HG03558 (cell line): ENCODE measurements around the gene CD2BP2.
"Not testable (repeated sequence)": the region's sequence is repeated elsewhere in the genome, so short reads cannot be mapped to it uniquely, and the experiment has no call there.

Source experiments
- ATAC-seq: cut with Tn5 transposase; IDR thresholded peaks from one replicate; pipeline ENCODE4 v1.9.1; 2021; ENCODE audit warnings: moderate number of reproducible peaks; ENCODE audit not compliant: unreplicated experiment; ENCODE audit errors: extremely low read depth

Gene CD2BP2

DNA sequence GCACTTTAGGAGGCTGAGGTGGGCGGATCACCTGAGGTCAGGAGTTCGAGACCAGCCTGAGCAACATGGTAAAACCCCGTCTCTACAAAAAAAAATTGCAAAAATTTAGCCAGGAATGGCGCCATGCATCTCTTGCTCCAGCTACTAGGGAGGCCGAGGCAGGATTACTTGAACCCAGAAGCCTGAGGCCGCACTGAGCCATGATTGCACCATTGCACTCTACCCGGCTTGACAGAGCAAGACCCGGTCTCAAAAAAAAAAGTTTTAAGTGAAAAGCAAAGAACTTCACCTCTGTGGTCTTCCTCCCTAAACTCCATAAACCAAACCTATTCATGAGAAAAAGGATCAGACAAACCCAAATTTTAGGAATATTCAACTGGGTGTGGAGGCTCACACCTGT is 7.0 kb downstream of the CD2BP2 start:
- ATAC-seq: no peak

DNA sequence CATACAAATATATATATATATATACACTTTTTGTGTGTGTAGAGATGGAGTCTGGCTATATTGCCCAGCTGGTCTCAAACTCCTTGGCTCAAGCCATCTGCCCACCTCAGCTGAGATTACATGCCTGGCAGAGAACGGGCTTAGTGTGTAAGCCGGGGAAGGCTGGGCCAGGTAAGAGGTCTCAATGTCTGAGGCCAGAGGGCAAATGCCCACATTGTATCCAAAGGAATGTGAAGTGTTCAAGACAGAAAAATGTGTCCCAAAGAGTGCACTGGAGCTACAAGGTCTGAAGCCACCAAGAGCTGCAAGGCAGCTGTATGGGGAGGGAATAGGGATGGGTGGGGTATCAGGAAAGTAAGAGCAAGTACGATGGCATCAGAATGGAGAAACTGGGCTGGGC is 8.8 kb downstream of the CD2BP2 start:
- no peak for ATAC-seq

DNA sequence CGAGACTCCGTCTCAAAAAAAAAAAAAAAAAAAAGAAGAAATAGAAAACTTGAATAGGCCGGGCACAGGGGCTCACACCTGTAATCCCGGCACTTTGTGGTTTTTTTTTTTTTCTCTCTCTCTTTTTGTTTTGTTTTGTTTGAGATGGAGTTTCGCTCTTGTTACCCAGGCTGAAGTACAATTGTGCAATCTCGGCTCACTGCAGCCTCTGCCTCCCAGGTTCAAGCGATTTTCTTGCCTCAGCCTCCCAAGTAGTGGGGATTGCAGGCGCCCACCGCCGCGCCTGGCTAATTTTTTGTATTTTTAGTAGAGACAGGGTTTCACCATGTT is 11.7 kb downstream of the CD2BP2 start:
- not testable (repeated sequence) for ATAC-seq

DNA sequence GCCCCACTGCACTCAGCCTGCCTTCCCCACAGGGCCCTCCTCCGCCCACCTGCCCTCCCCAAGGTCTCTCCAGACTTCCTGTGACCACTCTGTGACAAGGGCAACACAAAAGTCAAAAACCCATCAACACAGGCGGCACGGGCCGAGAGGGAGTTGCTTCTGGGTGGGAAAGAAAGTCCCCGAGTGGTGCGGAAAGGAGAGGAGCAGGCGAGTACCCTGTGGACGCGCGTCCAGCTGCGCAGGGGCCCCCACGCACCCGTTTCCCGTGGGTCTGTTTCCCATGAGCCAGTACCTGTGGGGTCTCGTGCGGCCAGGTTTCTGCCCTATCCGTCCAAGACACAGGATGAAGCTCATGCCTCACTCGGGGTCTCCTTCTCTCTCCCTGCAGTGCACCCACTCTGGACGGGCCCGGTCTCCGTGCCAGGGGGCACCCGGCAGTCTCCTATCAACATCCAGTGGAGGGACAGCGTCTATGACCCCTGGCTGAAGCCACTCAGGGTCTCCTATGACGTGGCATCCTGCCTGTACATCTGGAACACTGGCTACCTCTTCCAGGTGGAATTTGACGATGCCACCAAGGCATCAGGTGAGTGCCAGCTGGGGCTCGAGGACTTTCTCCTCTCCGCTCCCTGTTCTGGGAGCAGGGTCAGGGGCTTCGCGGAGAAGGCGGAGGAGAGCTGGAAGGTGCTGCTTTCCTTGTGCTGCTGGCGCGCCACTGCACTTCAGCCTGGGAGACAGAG is 12.2 kb downstream of the CD2BP2 start:
- ATAC-seq: no peak

DNA sequence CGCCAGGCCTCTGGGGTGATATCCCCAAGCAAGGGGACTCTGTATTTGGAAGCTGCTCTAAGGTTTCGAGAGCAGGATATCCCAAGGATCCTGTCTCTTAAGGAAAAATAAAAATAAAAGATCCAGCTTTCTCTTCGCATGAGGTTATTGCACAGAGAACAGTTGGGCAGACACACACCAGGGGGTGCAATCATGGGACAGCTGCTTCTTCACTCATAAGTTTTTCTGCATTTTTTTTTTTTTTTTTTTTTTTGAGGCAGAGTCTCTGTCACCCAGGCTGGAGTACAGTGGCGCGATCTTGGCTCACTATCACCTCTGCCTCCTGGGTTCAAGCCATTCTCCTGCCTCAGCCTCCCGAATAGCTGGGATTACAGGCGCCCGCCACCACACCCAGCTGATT is 13.1 kb downstream of the CD2BP2 start:
- ATAC-seq: not testable (repeated sequence)

DNA sequence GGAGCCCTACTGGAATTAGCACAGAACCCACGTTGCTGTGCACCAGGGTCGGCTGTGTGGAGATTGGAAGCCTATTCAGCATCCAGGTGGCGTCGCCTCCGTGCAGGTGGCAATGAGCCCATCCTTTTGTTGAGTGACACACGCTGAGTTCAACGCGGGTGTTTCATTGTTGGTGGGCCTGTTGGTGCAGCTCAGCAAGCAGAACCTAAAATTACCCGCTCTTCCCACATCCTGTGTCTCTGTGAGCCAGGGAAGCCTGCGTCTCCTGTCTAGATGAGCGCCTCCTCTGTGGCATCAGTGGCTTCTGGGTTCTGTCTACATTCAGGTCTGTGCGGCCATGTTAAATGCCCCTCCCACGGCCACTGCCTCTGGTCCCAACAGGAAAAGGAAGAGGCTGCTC is 14.5 kb downstream of the CD2BP2 start:
- ATAC-seq: no peak

DNA sequence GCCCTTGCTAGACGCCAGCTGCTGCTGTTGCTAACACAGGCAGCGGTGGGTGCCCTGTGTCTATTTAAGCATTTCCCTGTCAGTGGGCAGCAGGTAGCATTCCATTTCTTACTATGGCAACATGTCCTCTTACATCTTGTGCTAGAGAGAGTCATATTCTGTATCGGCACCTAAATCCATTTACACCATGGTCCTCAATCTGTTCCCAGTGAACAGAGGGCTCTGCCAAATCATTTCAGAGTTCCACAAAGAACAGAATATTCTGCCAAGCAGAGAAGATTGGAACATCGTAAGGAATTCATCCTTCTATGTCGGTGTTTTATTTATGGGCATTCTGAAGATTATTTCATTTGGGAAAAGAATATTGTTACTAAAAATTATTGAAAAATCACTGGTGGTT is 16.4 kb downstream of the CD2BP2 start:
- not testable (repeated sequence) for ATAC-seq

DNA sequence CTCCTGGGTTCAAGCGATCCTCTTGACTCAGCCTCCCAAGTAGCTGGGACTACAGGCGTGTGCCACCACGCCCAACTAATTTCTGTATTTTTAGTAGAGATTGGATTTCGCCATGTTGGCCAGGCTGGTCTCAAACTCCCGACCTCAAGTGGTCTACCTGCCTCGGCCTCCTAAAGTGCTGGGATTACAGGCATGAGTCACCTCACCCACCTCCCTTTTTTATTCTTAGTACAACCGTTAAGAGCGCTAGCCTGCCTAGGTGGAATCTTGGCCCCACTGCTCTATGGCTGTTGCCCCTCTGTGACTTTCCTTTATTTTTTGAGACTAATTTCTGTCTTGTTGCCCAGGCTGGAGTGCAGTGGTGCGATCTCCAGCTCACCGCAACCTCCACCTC is 17.1 kb downstream of the CD2BP2 start:
- ATAC-seq: not testable (repeated sequence)

DNA sequence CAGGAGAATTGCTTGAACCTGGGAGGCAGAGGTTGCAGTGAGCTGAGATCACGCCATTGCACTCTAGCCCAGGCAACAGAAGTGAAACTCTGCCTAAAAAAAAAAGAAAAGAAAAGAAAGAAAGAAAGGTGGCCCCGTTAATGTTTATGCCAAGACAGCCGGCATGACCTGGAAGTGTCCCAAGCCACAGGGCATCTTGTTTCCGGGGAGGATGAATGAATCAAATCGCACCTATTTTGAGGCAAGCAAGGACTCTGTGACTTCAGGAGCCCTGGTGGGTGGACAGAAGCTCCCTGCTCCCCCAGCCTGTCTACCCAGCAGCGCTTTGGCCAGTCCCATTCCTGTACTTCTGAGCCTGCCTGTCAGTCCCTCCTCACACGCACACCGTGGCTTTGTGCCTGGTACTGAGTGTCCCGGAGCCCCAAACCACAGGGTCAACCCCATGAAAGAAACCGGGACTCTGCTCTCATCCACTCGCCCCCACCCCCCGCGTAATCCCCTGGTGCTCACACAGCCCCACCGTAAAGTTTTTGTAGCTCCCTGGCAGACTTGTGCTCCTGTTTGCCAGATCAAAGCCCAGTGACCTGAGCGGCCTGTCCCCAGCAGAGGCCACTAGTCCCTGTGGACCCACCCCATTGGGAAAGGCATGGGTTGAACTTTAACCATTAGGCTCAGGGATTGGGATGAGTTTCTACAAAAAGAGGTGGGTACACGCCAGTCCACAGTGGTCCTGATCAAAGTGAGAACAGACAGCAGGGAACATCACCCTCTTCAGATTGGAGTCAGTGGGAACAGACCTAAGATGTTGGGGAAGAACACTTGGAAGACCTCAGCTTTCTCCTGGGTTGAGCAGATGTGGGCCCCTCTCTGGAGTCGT is 19.3 kb downstream of the CD2BP2 start:
- no peak for ATAC-seq

DNA sequence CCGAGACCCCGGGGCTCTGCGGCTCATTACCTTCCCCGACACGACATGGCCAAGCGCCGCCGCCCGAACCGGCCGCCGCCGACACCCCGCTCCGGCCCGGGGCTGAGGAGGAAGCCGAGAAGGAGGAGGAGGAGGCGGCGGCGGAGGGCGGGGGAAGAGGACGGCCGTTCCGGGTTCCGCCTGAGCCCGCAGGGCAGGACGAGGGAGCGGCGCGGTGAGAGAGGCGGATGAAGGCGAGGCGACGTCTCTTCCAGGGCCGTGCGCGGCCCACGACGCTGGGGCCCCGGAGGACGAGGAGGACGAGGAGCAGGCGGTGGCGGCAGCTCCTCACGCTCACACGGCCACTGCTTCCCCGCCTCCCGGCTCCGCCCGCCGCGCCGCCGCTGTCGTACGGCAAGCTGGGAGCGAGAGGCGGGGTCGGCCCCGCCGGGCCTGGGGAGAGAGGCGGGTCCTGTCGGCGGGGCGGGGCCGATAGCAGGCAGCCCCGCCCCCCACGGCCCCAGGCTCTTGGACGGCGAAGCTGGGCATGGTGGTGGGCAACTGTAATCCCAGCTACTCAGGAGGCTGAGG is 20.0 kb downstream of the CD2BP2 start:
- peak; percentile 62 for ATAC-seq

DNA sequence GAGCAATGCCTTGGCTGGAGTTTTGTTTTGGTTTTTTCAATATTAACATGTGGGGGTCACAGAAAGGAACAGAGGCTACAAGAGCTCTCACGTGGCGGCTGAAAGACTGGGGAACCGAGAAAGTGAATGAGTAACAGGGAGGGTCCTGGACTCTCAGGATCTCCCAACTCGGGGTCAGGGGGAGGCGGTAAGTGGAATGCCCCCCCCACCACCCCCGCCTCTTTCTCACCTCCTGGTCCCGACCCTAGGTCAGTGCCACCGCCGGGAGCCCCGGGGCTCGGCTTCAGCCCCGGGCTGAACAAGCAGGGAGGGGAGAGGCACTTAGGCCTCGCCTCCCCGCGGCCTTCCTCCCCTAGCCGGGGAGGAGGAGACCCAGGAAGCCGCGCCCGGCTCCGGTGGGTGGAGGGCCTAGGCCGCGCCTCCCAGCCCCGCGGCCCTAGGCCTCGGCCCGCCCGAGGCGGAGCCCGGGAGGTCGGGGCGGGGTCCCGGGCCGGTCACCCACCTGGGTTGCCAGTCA is 20.6 kb downstream of the CD2BP2 start:
- peak; percentile 41 for ATAC-seq

DNA sequence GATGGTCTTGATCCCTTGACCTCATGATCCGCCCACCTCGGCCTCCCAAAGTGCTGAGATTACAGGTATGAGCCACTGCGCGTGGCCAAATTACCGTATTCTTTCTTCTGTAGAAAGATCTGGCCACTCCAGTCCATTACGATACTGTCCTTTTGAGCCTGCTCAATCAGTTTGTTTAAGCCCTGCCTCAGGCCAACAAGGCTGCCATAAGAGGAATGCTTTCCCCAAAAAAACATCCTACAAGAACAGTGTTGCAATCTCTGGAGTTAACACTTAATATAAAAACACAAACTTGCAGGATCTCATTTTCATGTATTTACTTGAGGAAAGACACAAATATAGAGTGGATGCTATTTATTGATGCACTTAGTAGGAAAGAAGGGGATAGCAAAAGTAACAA is 30.9 kb downstream of the CD2BP2 start:
- ATAC-seq: not testable (repeated sequence)

DNA sequence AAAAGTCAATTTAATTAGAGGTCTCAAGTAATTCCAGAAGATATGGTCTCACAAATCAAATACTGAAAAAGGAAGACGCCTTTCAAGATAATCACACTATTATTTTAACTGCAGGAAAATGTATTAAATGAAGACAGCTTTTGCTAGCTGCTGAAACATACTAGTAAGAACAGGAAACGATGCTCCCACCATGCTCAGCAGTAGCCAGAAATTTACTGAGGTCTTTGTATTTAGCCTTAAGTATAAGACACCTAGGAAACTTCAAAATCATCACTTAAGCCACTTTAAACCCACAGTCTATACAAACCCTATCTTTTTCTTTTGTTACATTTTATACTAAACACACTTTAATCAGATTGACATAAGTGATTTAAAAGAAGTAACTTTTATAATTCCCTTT is 36.5 kb downstream of the CD2BP2 start:
- not testable (repeated sequence) for ATAC-seq

DNA sequence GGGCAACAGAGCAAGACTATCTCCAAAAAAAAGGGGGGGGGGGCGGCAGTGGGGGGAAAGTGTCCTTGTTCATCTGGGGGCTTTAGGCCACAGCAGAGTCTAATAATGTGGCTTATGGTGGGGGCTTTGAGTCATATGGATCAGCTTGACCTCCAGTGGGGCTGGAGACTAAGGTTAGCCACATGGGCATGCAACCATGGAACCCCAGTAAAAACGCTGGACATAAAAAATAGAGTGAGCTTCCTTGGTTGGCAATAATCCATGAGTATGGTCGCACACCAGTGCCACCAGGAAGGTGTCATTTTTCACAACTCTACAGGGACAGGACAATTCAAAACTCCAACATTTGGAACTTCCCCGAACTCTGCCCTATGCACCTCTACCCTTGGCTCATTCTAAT is 44.2 kb downstream of the CD2BP2 start:
- not testable (repeated sequence) for ATAC-seq

DNA sequence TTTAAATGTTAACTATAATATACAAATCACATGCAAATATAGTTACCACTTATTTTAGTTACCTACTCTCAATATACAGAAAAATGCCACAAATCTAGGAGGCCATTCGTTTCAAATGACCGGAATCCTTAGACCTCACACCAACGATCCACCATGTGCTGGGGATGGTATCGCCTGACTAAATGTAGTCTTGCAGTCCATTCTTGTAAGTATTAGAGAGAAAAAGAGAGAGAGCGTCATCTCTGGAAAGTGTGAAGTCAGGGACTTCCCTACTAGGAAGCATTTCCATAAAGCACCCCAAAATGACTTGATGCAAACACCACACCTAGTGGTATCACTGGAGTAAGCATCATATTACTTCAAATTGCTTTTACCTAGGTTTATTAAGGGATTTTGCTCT is 45.9 kb downstream of the CD2BP2 start:
- not testable (repeated sequence) for ATAC-seq
